ENCODE measurements around the gene HASPIN.

HASPIN gene

DNA sequence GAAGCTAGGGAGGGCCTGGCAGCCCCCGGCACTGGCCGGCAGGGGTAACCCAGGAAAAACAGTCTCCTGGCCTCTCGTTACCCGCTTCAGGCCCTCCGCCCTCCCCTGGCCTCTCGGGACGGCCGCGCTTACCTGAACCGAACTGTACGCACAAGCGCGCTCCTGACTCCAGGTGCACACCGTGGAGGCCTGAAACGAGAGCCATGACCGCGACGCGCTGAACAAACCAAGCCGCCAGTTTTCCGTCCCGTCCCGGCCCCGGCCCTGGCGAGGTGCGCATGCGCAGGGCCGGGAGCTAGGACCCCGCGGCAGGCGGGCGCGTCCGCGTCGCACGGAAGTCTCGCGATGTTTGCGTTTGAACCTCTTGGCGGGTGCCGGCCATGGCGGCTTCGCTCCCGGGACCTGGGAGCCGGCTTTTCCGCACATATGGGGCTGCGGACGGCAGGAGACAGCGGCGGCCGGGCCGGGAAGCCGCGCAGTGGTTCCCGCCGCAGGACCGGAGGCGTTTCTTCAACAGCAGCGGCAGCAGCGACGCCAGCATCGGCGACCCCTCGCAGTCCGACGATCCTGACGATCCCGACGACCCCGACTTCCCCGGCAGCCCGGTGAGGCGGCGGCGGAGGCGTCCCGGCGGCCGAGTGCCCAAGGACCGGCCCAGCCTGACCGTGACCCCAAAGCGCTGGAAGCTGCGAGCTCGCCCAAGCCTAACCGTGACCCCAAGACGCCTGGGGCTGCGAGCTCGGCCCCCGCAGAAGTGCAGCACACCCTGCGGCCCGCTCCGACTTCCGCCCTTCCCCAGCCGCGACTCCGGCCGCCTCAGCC is at the start of gene HASPIN:
Gene HASPIN, plus strand, starts transcription at position 348 of the 822 bp plus-strand sequence. Its CDS starts 33 bp downstream, at position 381.
- H3K9me3 ChIP-seq (ENCODE audit: insufficient read depth, low read length, severe bottlenecking), result no peaks in the 10 kb centered on the region
- peak within 1 kb of the TSS; percentile 80 to 94 for H3K4me3 ChIP-seq (ENCODE audit: low read depth in 1 of 2, low read length in 2 of 2)
- no peaks in the 10 kb centered on the region for H3K27me3 ChIP-seq (ENCODE audit: insufficient read depth, low read length, poor library complexity)
- H2AFZ ChIP-seq (ENCODE audit: low read depth, low read length), result peak within 1 kb of the TSS; percentile 94
- H3K4me2 ChIP-seq (ENCODE audit: insufficient read depth, low read length), result peak within 1 kb of the TSS; percentile 99
- H3K36me3 ChIP-seq (ENCODE audit: insufficient read depth, low read length), result peaks cover 57% of the 10 kb centered on the region
- TF ChIP-seq, protein P1, sequence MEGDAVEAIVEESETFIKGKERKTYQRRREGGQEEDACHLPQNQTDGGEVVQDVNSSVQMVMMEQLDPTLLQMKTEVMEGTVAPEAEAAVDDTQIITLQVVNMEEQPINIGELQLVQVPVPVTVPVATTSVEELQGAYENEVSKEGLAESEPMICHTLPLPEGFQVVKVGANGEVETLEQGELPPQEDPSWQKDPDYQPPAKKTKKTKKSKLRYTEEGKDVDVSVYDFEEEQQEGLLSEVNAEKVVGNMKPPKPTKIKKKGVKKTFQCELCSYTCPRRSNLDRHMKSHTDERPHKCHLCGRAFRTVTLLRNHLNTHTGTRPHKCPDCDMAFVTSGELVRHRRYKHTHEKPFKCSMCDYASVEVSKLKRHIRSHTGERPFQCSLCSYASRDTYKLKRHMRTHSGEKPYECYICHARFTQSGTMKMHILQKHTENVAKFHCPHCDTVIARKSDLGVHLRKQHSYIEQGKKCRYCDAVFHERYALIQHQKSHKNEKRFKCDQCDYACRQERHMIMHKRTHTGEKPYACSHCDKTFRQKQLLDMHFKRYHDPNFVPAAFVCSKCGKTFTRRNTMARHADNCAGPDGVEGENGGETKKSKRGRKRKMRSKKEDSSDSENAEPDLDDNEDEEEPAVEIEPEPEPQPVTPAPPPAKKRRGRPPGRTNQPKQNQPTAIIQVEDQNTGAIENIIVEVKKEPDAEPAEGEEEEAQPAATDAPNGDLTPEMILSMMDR (IDR thresholded peaks at IDR 0.05; ENCODE audit: borderline replicate concordance, extremely low read depth, low read length, poor library complexity, severe bottlenecking), result no peak
- TF ChIP-seq EZH2 (IDR thresholded peaks at IDR 0.05; ENCODE audit: borderline replicate concordance, low read depth, low read length, severe bottlenecking), result no peak
- peak within 1 kb of the TSS; percentile 82 for H3K27ac ChIP-seq (ENCODE audit: low read length)
- DNase-seq (peak; percentile 93), ATAC-seq (ENCODE audit: insufficient read depth, low read depth) (peak; percentile 89)
- peaks cover 68% of the 10 kb centered on the region for H3K79me2 ChIP-seq (ENCODE audit: insufficient read depth, low read length)
- H3K4me1 ChIP-seq (ENCODE audit: insufficient read depth, low read length), result peaks cover 49% of the 10 kb centered on the region
- H3K9ac ChIP-seq (ENCODE audit: low read depth, low read length), result peak within 1 kb of the TSS; percentile 89
- peaks cover 22% of the 10 kb centered on the region for H4K20me1 ChIP-seq (ENCODE audit: insufficient read depth, low read length)

DNA sequence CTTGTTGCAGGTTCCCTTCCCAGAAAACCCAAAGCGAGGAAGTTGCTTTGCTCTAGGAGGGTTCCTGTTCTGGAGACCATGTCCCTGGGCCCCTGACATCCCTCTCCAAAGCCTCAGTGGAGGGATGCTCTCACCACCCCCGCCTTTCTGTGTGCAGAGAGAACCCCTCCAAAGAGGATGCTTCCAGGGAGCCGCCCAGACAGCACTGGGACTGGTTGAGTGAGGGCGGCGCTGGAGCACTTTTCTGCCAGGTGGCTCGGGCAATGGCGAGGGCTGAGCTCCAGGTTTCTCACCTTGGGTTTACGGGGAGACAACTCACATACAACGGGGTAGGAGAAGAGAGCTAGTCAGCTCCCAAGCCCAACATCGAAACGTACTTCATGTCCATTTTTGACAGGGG is 47.8 kb upstream of the HASPIN start:
- Histone ChIP-seq H3K9ac (ENCODE audit: low read depth, low read length) (no peak overlapping the region), H3K4me3 (ENCODE audit: low read depth in 1 of 2, low read length in 2 of 2) (no peak overlapping the region), H4K20me1 (ENCODE audit: insufficient read depth, low read length) (no peaks in the 10 kb centered on the region; the same call in 1 of the 2 replicates), H3K27me3 (ENCODE audit: insufficient read depth, low read length, poor library complexity) (no peaks in the 10 kb centered on the region), H3K36me3 (ENCODE audit: insufficient read depth, low read length) (no peaks in the 10 kb centered on the region), H3K27ac (ENCODE audit: low read length) (no peak overlapping the region), H2AFZ (ENCODE audit: low read depth, low read length) (no peak overlapping the region), H3K4me1 (ENCODE audit: insufficient read depth, low read length) (no peaks in the 10 kb centered on the region), H3K9me3 (ENCODE audit: insufficient read depth, low read length, severe bottlenecking) (no peaks in the 10 kb centered on the region), H3K79me2 (ENCODE audit: insufficient read depth, low read length) (no peaks in the 10 kb centered on the region), H3K4me2 (ENCODE audit: insufficient read depth, low read length) (no peak overlapping the region)
- TF ChIP-seq, protein P1 (IDR thresholded peaks at IDR 0.05; ENCODE audit: borderline replicate concordance, extremely low read depth, low read length, poor library complexity, severe bottlenecking), result no peak
- TF ChIP-seq EZH2 (IDR thresholded peaks at IDR 0.05; ENCODE audit: borderline replicate concordance, low read depth, low read length, severe bottlenecking), result no peak
- ATAC-seq (ENCODE audit: insufficient read depth, low read depth) (no peak), DNase-seq (no peak)

DNA sequence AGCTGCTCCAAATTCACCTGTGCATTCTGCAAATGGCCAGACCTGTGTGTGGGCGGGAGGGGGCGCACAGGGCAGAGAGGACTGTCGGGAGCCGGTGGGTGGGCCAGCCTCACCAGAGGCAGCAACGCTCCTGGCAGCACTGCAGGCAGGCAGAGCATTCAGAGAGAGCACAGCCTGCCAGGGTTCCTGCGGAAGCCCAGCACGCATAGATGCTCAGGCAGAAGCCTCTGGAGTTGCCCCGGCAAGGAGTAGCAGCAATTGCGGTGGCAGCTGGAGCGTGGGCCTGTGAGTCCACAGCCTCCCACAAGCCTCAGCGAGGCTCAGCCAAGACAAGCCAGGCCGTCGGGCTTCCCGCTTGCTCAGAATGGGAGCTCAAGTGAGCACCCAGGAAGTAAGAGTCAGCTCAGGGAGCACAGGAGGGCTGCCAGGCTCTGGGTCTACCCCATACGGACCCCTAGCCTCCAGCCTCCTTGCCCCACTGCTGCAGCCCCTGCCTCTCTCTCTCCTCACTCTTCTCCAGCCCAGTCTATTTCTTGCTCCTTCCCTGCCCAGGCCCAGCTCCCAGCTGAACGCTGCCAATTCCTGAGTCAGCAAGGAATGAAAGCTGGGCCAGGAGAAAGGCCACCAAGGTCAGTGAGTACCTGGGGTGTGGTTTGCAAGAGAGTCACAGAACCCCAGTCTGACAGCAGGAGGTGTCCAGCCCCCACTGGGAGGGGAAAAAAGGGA is 45.4 kb upstream of the HASPIN start:
- Histone ChIP-seq H3K4me2 (ENCODE audit: insufficient read depth, low read length) (no peak overlapping the region), H3K27ac (ENCODE audit: low read length) (no peak overlapping the region), H3K9ac (ENCODE audit: low read depth, low read length) (no peak overlapping the region), H3K79me2 (ENCODE audit: insufficient read depth, low read length) (no peaks in the 10 kb centered on the region), H4K20me1 (ENCODE audit: insufficient read depth, low read length) (no peaks in the 10 kb centered on the region; the same call in 1 of the 2 replicates), H2AFZ (ENCODE audit: low read depth, low read length) (no peak overlapping the region), H3K9me3 (ENCODE audit: insufficient read depth, low read length, severe bottlenecking) (no peaks in the 10 kb centered on the region), H3K36me3 (ENCODE audit: insufficient read depth, low read length) (no peaks in the 10 kb centered on the region), H3K4me1 (ENCODE audit: insufficient read depth, low read length) (no peaks in the 10 kb centered on the region), H3K4me3 (ENCODE audit: low read depth in 1 of 2, low read length in 2 of 2) (no peak overlapping the region), H3K27me3 (ENCODE audit: insufficient read depth, low read length, poor library complexity) (no peaks in the 10 kb centered on the region)
- TF ChIP-seq, protein P1 (IDR thresholded peaks at IDR 0.05; ENCODE audit: borderline replicate concordance, extremely low read depth, low read length, poor library complexity, severe bottlenecking), result no peak
- no peak for TF ChIP-seq EZH2 (IDR thresholded peaks at IDR 0.05; ENCODE audit: borderline replicate concordance, low read depth, low read length, severe bottlenecking)
- DNase-seq (no peak), ATAC-seq (ENCODE audit: insufficient read depth, low read depth) (no peak)
